Activated naive CD8-positive, alpha-beta T cell treated with anti-CD3 and anti-CD28 coated beads for 36 hours (primary cell): Measurements from ENCODE around the gene REPS2. TPM values are rescaled to one million over a fixed set of nuclear protein-coding genes. Genes with fewer than 3 reads are reported as not detected.

Experiments used
- DNase-seq: peaks from one replicate; pipeline ENCODE4 v3.0.0; 2021
- H3K27ac Mint-ChIP-seq: one replicate; pipeline ENCODE4 v1.8.0; 2022; ENCODE audit warnings: mild to moderate bottlenecking, moderate library complexity, mixed read lengths
- H3K27me3 Mint-ChIP-seq: one replicate; pipeline ENCODE4 v1.8.0; 2022; ENCODE audit warnings: mild to moderate bottlenecking, mixed read lengths
- H3K36me3 Mint-ChIP-seq: one replicate; pipeline ENCODE4 v1.8.0; 2021; ENCODE audit warnings: mild to moderate bottlenecking, mixed read lengths
- H3K4me1 Mint-ChIP-seq: one replicate; pipeline ENCODE4 v1.8.0; 2021; ENCODE audit warnings: mixed read lengths
- H3K4me3 Mint-ChIP-seq: one replicate; pipeline ENCODE4 v1.8.0; 2022; ENCODE audit warnings: mild to moderate bottlenecking, moderate library complexity, mixed read lengths
- H3K9me3 Mint-ChIP-seq: one replicate; pipeline ENCODE4 v1.8.0; 2022; ENCODE audit warnings: mixed read lengths
- total RNA-seq, 2 experiments: library from RNA; stranded (reverse); gene quantifications; one replicate each; pipeline ENCODE4 v1.2.3, GENCODE V29; 2021

The REPS2 gene
- total RNA-seq, 2 experiments from 2014 or later = not detected

DNA sequence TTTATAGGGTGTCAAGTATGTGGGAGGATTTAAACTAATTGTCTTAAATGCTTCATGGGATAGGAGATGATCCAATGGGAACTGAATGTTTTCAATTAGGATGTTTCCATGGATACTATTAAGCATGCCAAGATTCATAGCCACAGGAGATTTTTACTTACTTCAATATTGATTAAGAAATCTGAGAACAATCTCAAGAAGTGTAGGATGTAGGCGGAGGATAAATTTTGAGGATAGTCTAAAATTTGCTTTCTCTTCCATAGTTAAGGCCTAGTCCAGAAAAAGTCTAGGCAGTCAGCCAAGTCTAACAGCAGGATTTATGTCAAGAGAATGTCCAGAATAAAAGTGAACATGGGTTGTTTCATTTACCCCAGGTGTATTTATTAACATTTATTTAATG, 32.8 kb downstream of the REPS2 start:
- Mint-ChIP-seq H3K4me3 (no peak overlapping the region), H3K27ac (no peak overlapping the region), H3K27me3 (no peaks in the 10 kb centered on the region), H3K4me1 (peaks cover 2% of the 10 kb centered on the region), H3K9me3 (no peaks in the 10 kb centered on the region), H3K36me3 (no peaks in the 10 kb centered on the region)
- DNase-seq = no peak

GRCh38 chrX:16981209-16981608, 34.8 kb downstream of the REPS2 start:
- Mint-ChIP-seq H3K36me3 (no peaks in the 10 kb centered on the region), H3K9me3 (no peaks in the 10 kb centered on the region), H3K4me1 (no peaks in the 10 kb centered on the region), H3K27ac (no peak overlapping the region), H3K27me3 (no peaks in the 10 kb centered on the region), H3K4me3 (no peak overlapping the region)
- no peak for DNase-seq

GRCh38 chrX:16981980-16982379, 35.5 kb downstream of the REPS2 start:
- Mint-ChIP-seq H3K9me3 (no peaks in the 10 kb centered on the region), H3K36me3 (no peaks in the 10 kb centered on the region), H3K27ac (no peak overlapping the region), H3K27me3 (no peaks in the 10 kb centered on the region), H3K4me1 (no peaks in the 10 kb centered on the region), H3K4me3 (no peak overlapping the region)
- no peak for DNase-seq

GRCh38 chrX:16983051-16983450, 36.6 kb downstream of the REPS2 start:
- Mint-ChIP-seq H3K27ac (no peak overlapping the region), H3K9me3 (no peaks in the 10 kb centered on the region), H3K27me3 (no peaks in the 10 kb centered on the region), H3K4me1 (no peaks in the 10 kb centered on the region), H3K36me3 (no peaks in the 10 kb centered on the region), H3K4me3 (no peak overlapping the region)
- DNase-seq = no peak

DNA sequence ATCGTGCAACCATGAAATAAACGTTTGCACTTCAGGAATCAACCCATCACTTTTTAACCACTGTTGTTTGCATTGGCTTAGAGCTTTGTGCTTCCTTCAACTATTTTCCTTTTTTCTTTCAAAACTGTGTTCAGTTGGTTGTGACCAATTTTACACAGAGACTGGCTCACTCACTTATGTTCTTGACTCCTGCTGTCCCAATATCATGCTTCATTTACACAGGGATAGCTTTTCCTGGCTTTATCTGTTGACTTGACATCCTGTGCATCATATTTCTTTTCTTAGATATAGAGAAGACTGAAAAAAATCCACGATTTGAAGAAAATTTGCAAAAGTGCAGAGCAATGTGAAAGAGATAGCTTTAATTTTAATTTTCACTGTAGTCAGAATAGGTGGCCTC, 38.8 kb downstream of the REPS2 start:
- Mint-ChIP-seq H3K9me3 (no peaks in the 10 kb centered on the region), H3K36me3 (no peaks in the 10 kb centered on the region), H3K27me3 (no peaks in the 10 kb centered on the region), H3K27ac (no peak overlapping the region), H3K4me1 (no peaks in the 10 kb centered on the region), H3K4me3 (no peak overlapping the region)
- DNase-seq = no peak

- H3K36me3 Mint-ChIP-seq = no peaks in the 10 kb centered on the region
- no peaks in the 10 kb centered on the region for H3K27me3 Mint-ChIP-seq
- no peaks in the 10 kb centered on the region for H3K4me1 Mint-ChIP-seq
- no peak overlapping the region for H3K4me3 Mint-ChIP-seq
- no peak for DNase-seq
- no peak overlapping the region for H3K27ac Mint-ChIP-seq
- H3K9me3 Mint-ChIP-seq = no peaks in the 10 kb centered on the region
Observed at GRCh38 chrX:16986169-16986568, 39.7 kb downstream of the REPS2 start.

DNA sequence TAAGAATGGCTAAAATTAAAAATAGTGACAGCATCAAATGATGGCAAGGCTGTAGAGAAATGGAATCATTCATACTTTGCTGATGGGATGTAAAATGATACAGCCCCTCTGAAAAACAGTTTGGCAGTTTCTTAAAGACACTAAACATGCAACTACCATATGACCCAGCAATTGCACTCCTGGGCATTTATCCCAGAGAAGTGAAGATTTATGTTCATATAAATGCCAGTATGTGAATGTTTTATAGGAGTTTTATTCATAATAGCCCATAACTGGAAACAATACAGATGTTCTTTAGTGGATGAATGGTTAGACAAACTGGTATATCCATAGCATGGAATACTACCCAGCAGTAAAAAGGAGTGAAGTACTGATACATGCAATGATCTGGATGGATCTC, 43.3 kb downstream of the REPS2 start:
- Mint-ChIP-seq H3K27me3 (no peaks in the 10 kb centered on the region), H3K36me3 (no peaks in the 10 kb centered on the region), H3K4me3 (no peak overlapping the region), H3K27ac (no peak overlapping the region), H3K9me3 (no peaks in the 10 kb centered on the region), H3K4me1 (no peaks in the 10 kb centered on the region)
- no peak for DNase-seq

GRCh38 chrX:16990839-16991238, 44.4 kb downstream of the REPS2 start:
- Mint-ChIP-seq H3K9me3 (no peaks in the 10 kb centered on the region), H3K27me3 (no peaks in the 10 kb centered on the region), H3K27ac (no peak overlapping the region), H3K4me1 (no peaks in the 10 kb centered on the region), H3K4me3 (no peak overlapping the region), H3K36me3 (no peaks in the 10 kb centered on the region)
- DNase-seq = no peak

DNA sequence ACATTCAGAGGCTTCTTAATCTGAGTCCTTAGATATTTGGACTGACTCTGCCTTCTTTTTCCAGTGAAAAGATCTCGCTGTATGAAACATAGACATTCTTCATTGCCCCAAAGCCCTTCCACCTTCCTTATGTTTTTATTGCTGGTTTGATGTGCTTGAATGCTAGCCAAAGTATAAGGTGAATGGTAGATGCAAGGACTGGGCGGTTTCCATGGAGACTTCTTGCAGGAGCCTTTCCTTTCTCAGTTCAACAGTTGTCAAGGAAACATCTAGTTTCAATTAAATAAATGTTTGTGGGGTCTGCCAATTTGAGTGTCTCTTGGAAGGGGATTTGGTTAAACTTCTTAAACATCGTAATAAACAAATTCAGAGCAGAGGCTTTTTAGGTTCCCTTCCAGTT, 46.0 kb downstream of the REPS2 start:
- no peak for DNase-seq
- Mint-ChIP-seq H3K4me3 (no peak overlapping the region), H3K27ac (no peak overlapping the region), H3K9me3 (no peaks in the 10 kb centered on the region), H3K27me3 (no peaks in the 10 kb centered on the region), H3K4me1 (no peaks in the 10 kb centered on the region), H3K36me3 (no peaks in the 10 kb centered on the region)

DNA sequence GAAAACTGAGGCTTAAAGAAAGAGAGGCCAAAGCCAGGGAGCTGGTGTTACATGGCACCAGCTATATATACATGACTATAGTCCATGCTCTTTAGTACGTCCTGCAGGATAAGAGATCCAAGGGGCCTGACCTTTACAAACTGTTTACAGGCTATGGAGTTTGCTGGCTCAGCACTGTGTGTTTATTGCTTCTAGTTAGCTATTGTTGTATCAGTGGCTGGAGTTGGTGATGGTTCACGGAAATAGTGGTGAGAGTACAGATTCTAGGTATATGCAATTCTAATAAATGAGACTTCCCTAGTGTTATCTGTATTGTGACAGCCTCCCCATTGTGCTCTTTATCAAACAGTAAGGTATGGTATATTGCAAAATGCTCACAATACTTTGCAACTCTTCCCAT, 46.5 kb downstream of the REPS2 start:
- no peak overlapping the region for H3K4me3 Mint-ChIP-seq
- H3K27me3 Mint-ChIP-seq = no peaks in the 10 kb centered on the region
- no peaks in the 10 kb centered on the region for H3K36me3 Mint-ChIP-seq
- no peak overlapping the region for H3K27ac Mint-ChIP-seq
- no peaks in the 10 kb centered on the region for H3K4me1 Mint-ChIP-seq
- H3K9me3 Mint-ChIP-seq = no peaks in the 10 kb centered on the region
- no peak for DNase-seq

- H3K27me3 Mint-ChIP-seq = no peaks in the 10 kb centered on the region
- no peaks in the 10 kb centered on the region for H3K36me3 Mint-ChIP-seq
Observed at GRCh38 chrX:16993791-16994318, 47.4 kb downstream of the REPS2 start.

GRCh38 chrX:16994736-16995135, 48.3 kb downstream of the REPS2 start:
- Mint-ChIP-seq H3K27me3 (no peaks in the 10 kb centered on the region), H3K27ac (no peak overlapping the region), H3K9me3 (no peaks in the 10 kb centered on the region), H3K4me3 (no peak overlapping the region), H3K4me1 (no peaks in the 10 kb centered on the region), H3K36me3 (no peaks in the 10 kb centered on the region)
- no peak for DNase-seq

More at GRCh38 chrX:16993791-16994318, 47.4 kb downstream of the REPS2 start:
- H3K27ac Mint-ChIP-seq = no peak overlapping the region
- DNase-seq = no peak
- H3K4me3 Mint-ChIP-seq = no peak overlapping the region
- H3K4me1 Mint-ChIP-seq = no peaks in the 10 kb centered on the region
- H3K9me3 Mint-ChIP-seq = no peaks in the 10 kb centered on the region

DNA sequence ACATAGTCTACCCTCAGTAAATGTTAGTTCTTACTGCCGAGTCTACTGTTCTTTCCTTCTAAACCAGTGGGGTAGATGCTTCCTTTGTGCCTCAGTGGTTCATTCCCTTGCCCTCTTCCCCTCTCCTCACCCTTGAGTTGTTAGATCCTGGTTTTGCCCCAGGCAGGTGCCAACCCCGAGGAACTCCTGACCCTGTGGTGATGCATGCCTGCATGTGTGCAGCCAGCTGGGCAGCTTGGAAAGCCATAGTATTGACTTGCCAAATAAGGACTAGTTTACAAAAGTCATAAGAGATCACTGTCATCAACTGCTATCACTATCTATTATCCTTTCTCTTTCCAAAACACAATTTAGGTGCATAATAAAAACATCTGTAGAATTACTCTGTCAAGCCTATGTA, 50.9 kb downstream of the REPS2 start:
- Mint-ChIP-seq H3K4me1 (no peaks in the 10 kb centered on the region), H3K36me3 (no peaks in the 10 kb centered on the region), H3K27me3 (peaks cover 4% of the 10 kb centered on the region), H3K27ac (no peak overlapping the region), H3K4me3 (no peak overlapping the region), H3K9me3 (no peaks in the 10 kb centered on the region)
- DNase-seq = no peak

GRCh38 chrX:16999275-16999674, 52.8 kb downstream of the REPS2 start:
- no peak for DNase-seq
- no peaks in the 10 kb centered on the region for H3K36me3 Mint-ChIP-seq
- H3K27me3 Mint-ChIP-seq = peaks cover 4% of the 10 kb centered on the region
- H3K4me3 Mint-ChIP-seq = no peak overlapping the region
- no peak overlapping the region for H3K27ac Mint-ChIP-seq
- peaks cover 6% of the 10 kb centered on the region for H3K4me1 Mint-ChIP-seq
- H3K9me3 Mint-ChIP-seq = no peaks in the 10 kb centered on the region

DNA sequence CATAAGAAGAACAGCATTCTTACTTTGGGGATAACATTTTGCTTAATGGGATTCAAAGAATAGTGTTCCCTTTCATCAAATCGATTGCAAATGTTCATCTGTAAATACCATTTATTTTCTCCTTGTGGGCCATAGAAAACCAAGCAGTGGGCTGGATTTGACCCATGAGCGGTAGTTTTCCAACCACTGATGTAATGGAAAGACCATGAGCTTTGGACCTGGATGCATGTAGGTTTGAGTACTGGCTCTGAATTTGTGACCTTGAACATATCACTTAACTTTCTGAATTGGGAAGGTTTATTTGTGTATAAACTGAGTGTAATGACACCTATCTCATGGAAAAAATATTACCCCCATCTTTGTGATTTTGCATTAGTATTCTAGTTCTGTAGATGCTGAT, 54.3 kb downstream of the REPS2 start:
- no peaks in the 10 kb centered on the region for H3K9me3 Mint-ChIP-seq
- H3K27ac Mint-ChIP-seq = no peak overlapping the region
- no peaks in the 10 kb centered on the region for H3K36me3 Mint-ChIP-seq
- H3K4me1 Mint-ChIP-seq = peaks cover 6% of the 10 kb centered on the region
- H3K4me3 Mint-ChIP-seq = no peak overlapping the region
- DNase-seq = no peak
- peaks cover 4% of the 10 kb centered on the region for H3K27me3 Mint-ChIP-seq

DNA sequence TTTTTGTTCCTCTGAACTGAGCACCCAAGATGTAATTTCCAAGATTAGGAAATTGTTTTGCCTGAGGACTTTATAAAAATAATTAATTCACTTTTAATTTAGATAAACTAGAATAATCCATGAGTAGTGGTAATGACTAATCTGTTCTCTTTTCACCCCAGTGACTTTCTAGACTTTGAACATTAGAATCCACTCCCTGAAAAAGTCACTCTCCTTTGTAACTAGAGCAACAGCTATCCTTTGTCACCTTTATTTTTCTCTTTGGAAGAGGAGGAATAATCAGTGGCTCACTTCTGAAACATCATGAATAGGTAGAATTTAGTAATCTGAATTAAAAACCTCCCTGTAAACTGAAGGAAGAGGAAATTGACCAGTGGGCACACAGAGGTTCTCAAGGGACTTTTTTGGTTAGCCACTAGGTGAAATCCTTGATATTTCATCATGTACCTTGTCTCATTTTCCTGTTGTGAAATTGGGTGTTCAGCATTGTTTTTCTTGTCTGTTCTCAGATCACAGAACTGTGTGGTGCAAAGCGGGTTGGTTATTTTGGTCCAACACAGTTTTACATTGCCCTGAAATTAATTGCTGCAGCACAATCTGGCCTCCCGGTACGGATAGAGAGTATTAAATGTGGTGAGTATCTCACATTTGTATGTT, 59.4 kb downstream of the REPS2 start:
- Mint-ChIP-seq H3K4me1 (peaks cover 6% of the 10 kb centered on the region), H3K9me3 (no peaks in the 10 kb centered on the region), H3K27ac (no peak overlapping the region), H3K36me3 (no peaks in the 10 kb centered on the region), H3K4me3 (no peak overlapping the region), H3K27me3 (peaks cover 4% of the 10 kb centered on the region)
- no peak for DNase-seq
